Upper lobe of right lung (tissue), 1 donor: ENCODE measurements around the gene RNPEP. TPM values are rescaled to one million over a fixed set of nuclear protein-coding genes. Genes with fewer than 3 reads are reported as not detected.

Experiments used
- microRNA-seq: library from miRNA; unstranded; fragments of <30 nt; microRNA quantifications from one replicate; pipeline ENCODE4 v1.2.0, GENCODE V29; 2020; ENCODE audit warnings: borderline microRNAs expressed
- total RNA-seq: library from RNA; stranded (reverse); fragmentation: NEBNext Ultra II Directional; extraction: Animal tissue kit (Norgen Biotek cat#: 25700); gene quantifications from one replicate; pipeline ENCODE4 v1.2.1, GENCODE V29; 2021
- donor health status: DM: no; HTN: yes; CAD: no; lungs with severe emphysema.

The RNPEP gene
- total RNA-seq, 1 donor from 2014 or later, result 61.7 TPM

Small RNAs within 50 kb of the gene (microRNA-seq; reads per million reads assigned to microRNA genes)
- gene MIR6740, result not detected

Other genes starting within 250 kb of the RNPEP start
- gene IPO9, start 153.5 kb upstream of the RNPEP start, total RNA-seq, result 44.5 TPM
- gene SHISA4, start 93.8 kb upstream of the RNPEP start, total RNA-seq, result 8.6 TPM
- 38.3 TPM for gene LMOD1, start 36.1 kb upstream of the RNPEP start, total RNA-seq
- 33.9 TPM for gene TIMM17A, start 27.1 kb upstream of the RNPEP start, total RNA-seq
- 62.9 TPM for gene ELF3, start 27.9 kb downstream of the RNPEP start, total RNA-seq
- 0.06 TPM for gene GPR37L1, start 140.3 kb downstream of the RNPEP start, total RNA-seq
- gene ARL8A, start 162.1 kb downstream of the RNPEP start, total RNA-seq, result 106 TPM
- gene PTPN7, start 178.0 kb downstream of the RNPEP start, total RNA-seq, result 7.3 TPM
- 1.8 TPM for gene LGR6, start 211.2 kb downstream of the RNPEP start, total RNA-seq